ENCODE data around the gene KRT76.

Gene KRT76

GRCh38 chr12:52748578-52748977 lies 28.6 kb downstream of the KRT76 start:
- Histone ChIP-seq H3K27ac (ENCODE audit: low read depth, low read length, poor library complexity, severe bottlenecking) (no peak overlapping the region), H4K20me1 (ENCODE audit: insufficient read depth, low read length) (no peaks in the 10 kb centered on the region), H2AFZ (ENCODE audit: low read length) (no peak overlapping the region), H3K4me3 (ENCODE audit: low read depth, low read length, poor library complexity, severe bottlenecking) (no peak overlapping the region), H3K9me3 (ENCODE audit: low read length) (no peaks in the 10 kb centered on the region), H3K27me3 (ENCODE audit: insufficient read depth, low read length) (no peaks in the 10 kb centered on the region), H3K4me1 (ENCODE audit: insufficient read depth, low read length, severe bottlenecking) (no peaks in the 10 kb centered on the region), H3K36me3 (ENCODE audit: insufficient read depth, low read length) (no peaks in the 10 kb centered on the region), H3F3A (ENCODE audit: insufficient read depth, low read length) (no peaks in the 10 kb centered on the region), H3K79me2 (ENCODE audit: insufficient read depth, low read length) (no peaks in the 10 kb centered on the region), H3K4me2 (ENCODE audit: low read length) (no peak overlapping the region), H3K9ac (ENCODE audit: low read length) (no peak overlapping the region), H3K9me2 (ENCODE audit: low read depth, low read length) (no peaks in the 10 kb centered on the region)
- no peak for TF ChIP-seq EZH2 (IDR thresholded peaks at IDR 0.05; ENCODE audit: borderline replicate concordance, low read length)
- TF ChIP-seq CTCF (IDR thresholded peaks at IDR 0.05; ENCODE audit: low read length) = no peak

GRCh38 chr12:52745554-52745953 lies 31.6 kb downstream of the KRT76 start:
- no peaks in the 10 kb centered on the region for H3K4me1 ChIP-seq (ENCODE audit: insufficient read depth, low read length, severe bottlenecking)
- H3K9me2 ChIP-seq (ENCODE audit: low read depth, low read length) = no peaks in the 10 kb centered on the region
- no peak overlapping the region for H3K4me3 ChIP-seq (ENCODE audit: low read depth, low read length, poor library complexity, severe bottlenecking)
- H3F3A ChIP-seq (ENCODE audit: insufficient read depth, low read length) = no peaks in the 10 kb centered on the region
- no peaks in the 10 kb centered on the region for H3K27me3 ChIP-seq (ENCODE audit: insufficient read depth, low read length)
- no peaks in the 10 kb centered on the region for H3K9me3 ChIP-seq (ENCODE audit: low read length)
- H3K9ac ChIP-seq (ENCODE audit: low read length) = no peak overlapping the region
- no peaks in the 10 kb centered on the region for H4K20me1 ChIP-seq (ENCODE audit: insufficient read depth, low read length)
- no peak overlapping the region for H3K4me2 ChIP-seq (ENCODE audit: low read length)
- TF ChIP-seq CTCF (IDR thresholded peaks at IDR 0.05; ENCODE audit: low read length) (no peak), EZH2 (IDR thresholded peaks at IDR 0.05; ENCODE audit: borderline replicate concordance, low read length) (no peak)
- H3K27ac ChIP-seq (ENCODE audit: low read depth, low read length, poor library complexity, severe bottlenecking) = no peak overlapping the region
- no peaks in the 10 kb centered on the region for H3K79me2 ChIP-seq (ENCODE audit: insufficient read depth, low read length)
- H3K36me3 ChIP-seq (ENCODE audit: insufficient read depth, low read length) = no peaks in the 10 kb centered on the region
- H2AFZ ChIP-seq (ENCODE audit: low read length) = no peak overlapping the region

- Histone ChIP-seq H3K9me2 (ENCODE audit: low read depth, low read length) (no peaks in the 10 kb centered on the region), H3K4me2 (ENCODE audit: low read length) (no peak overlapping the region), H3K4me3 (ENCODE audit: low read depth, low read length, poor library complexity, severe bottlenecking) (no peak overlapping the region), H3K9ac (ENCODE audit: low read length) (no peak overlapping the region), H3K27me3 (ENCODE audit: insufficient read depth, low read length) (no peaks in the 10 kb centered on the region), H3K27ac (ENCODE audit: low read depth, low read length, poor library complexity, severe bottlenecking) (no peak overlapping the region), H3K36me3 (ENCODE audit: insufficient read depth, low read length) (no peaks in the 10 kb centered on the region), H3K79me2 (ENCODE audit: insufficient read depth, low read length) (no peaks in the 10 kb centered on the region), H2AFZ (ENCODE audit: low read length) (no peak overlapping the region), H3K9me3 (ENCODE audit: low read length) (no peaks in the 10 kb centered on the region), H4K20me1 (ENCODE audit: insufficient read depth, low read length) (no peaks in the 10 kb centered on the region), H3F3A (ENCODE audit: insufficient read depth, low read length) (no peaks in the 10 kb centered on the region), H3K4me1 (ENCODE audit: insufficient read depth, low read length, severe bottlenecking) (no peaks in the 10 kb centered on the region)
- TF ChIP-seq CTCF (IDR thresholded peaks at IDR 0.05; ENCODE audit: low read length) = no peak
- no peak for TF ChIP-seq EZH2 (IDR thresholded peaks at IDR 0.05; ENCODE audit: borderline replicate concordance, low read length)
Observed at GRCh38 chr12:52744493-52745156, 32.5 kb downstream of the KRT76 start.
